NCI-H2227 (cell line): ENCODE measurements around the gene ADGRB3.
"Not testable (repeated sequence)": the region's sequence is repeated elsewhere in the genome, so short reads cannot be mapped to it uniquely, and the experiment has no call there.

Experiments used
- DNase-seq: peaks from one replicate; lab custom pipeline; 2025; ENCODE audit not compliant: unreplicated experiment; lab: John Stamatoyannopoulos, UW

Gene ADGRB3

DNA sequence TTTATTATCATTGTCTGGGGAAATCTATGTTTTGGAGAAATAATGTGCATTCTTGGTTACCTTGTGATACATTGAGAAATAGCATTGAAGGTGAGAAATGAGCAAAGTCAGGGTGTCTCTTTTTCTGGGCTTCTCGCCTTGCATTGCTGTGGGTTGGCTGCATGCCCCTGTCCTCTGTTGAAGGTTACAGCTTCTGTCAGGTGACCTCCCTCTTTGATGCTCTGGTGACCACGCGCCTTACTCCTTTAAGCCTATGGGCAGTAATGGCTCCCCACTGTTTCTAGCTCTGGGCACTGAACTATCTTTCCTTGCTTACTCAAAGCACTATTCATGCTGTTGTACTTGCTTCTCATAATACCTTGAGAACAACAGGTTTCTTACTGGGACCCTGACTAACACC lies 14.6 kb downstream of the ADGRB3 start:
- no peak for DNase-seq

DNA sequence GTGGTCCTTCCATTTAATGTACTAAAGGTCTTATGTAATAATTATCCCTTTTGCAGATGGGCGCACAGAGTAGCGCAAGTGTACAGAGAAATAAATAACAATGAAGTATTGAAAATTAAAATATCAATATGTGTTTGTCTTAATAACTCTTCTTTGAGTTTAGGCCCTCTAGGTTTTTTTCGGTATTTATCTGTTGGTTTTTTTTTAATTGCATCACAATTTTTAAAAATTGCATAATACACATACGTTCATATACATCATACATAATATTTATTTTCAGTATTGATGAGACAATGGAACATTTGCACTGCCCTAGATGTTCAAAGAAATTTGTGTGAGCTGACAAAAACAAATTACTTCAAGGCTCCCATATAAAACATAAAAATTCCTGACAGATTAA lies 15.1 kb downstream of the ADGRB3 start:
- no peak for DNase-seq

DNA sequence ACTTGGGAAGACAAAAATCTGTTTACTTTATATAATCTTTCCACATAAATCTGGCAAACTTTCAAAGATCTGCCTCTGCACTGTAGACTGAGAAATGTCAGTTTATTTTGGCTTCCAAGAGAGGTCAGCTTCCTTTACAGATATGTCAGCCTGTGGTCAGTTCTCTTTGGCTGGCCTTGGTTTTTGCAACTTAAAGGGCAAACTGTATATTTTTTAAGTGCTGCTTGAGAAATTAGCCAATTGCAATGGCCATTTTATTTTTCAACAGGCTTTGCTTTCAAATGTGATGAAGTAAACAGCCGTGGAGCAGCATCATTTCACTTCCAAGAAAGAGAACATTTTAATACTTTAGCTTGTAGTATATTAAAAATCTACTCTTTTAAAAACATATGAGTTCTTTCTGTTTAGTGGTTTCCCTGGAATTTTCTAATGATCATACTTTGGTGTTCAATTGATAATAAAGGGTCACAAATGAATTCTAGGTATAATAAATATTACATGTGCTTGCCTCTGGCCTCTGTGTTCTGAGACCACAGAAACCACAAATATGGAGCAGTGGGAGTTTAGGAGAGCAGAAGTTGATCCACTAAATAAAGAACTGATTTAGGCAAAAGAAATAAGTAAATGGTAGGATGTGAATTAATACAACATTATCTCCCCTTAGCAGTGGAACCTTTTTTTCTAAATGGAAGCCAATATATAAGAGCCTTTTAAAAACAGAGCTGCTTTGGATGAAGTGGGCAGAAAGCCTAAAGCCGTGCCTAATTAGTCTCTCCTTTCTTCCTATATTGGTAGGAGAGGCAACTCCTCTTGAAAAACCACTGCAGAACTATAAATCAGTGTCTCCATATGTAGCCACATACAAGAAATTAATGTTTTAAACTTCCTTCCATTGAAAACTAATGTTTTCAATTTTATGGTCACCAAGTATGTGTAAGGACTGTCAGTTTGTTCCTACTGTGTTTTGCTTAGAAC lies 16.2 kb downstream of the ADGRB3 start:
- DNase-seq, result no peak

DNA sequence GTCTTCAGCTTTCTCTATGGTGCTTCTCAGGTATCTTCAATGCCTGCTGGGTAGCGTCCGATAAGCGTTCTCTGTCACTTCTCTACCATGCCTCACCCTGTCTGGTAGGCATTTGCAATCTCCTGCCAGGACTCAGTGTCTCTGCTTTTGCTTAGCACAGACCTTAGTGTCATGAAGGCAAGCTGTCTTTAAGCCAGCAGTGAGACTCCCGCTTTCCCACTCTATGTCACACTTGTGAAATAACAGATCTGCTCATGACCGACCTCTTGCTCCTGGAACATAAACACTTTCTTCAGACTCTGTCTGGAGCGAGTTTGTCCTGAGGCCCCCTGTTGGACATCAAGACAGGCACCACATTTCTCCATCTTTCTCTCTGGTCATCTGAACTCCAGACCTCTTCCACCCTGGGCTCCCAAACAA lies 17.0 kb downstream of the ADGRB3 start:
- DNase-seq, result no peak

DNA sequence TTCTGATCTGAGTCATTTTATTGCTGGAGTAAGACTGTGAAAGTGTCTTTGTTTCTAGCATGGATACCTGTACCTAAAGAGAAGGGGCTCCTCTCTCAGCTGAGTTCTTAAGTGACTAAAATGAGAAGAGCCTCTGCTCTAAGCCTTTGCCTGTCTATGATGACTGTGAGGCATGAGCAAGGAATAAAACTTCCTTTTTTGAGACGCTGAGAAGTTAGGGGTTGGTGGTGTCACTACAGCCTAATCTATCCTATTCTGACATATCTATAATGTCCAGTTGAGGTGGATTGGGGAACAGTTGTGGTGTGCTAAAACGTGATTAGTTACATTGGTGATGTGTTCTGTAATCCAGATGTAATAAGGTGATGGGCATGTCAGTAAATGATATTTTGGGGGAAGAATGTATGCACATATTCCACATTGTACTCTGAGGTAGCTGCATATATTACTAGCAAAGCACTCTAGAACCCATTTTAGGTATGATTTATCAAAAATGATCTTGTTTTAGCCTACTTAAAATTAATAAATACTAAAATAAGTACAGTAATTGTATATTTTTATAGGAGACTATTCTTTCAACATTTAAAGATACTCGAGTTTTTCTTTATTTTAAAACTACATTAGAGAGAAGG lies 18.1 kb downstream of the ADGRB3 start:
- DNase-seq, result no peak

DNA sequence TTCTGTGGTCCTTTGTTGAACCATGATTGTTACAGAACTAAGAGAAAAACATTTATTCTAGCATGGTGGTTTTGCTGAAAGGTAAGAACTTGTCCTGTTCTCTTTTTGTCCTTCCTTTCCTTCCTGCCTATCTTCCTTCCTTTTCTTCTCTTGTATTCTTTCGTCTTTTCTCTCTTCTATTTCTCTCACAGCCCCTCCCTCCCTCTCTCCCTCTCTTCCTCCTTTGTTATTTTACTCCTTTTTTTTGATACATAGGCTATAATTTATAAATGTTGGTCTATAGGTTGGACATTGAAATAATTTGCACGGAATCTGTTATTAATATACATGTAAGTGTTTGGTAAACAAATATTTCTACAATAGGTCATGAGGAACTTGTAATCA lies 18.6 kb downstream of the ADGRB3 start:
- no peak for DNase-seq

DNA sequence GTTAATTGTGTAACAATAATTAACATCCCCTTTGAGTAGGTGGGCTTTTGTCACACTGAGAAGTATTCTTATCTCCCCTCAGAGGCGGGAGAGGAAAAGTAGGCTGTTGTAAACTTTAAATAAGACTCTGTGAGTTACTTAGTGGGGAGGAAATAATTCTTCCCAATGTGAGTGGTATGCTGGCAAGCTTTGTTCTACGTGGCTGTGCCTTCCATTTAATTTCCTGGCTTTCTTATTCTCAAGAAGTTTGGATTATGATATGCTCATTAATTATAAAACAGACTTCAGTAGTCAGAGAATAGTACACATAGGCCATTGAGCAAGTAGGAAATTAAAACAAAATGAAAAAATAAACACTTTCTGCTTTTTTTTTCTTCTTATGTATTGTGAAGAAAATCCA lies 19.1 kb downstream of the ADGRB3 start:
- DNase-seq, result no peak

DNA sequence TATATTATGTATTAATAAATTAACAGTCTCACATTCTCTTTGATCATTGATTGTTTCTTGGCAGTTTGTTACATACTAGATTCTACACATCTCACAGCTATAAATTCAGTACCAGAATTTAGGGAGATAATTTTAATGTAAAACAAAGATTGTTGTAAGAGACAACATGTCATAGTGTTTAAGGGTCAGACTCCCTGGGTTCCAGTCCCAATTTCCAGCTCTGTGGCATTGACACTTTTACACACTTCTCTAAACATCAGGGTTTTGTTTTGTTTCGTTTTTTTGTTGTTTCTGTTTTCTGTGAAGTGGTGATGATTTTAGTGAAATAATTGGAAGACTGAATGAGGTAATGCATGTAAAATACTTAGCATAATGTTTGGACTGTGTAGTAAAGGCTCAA lies 19.9 kb downstream of the ADGRB3 start:
- no peak for DNase-seq

DNA sequence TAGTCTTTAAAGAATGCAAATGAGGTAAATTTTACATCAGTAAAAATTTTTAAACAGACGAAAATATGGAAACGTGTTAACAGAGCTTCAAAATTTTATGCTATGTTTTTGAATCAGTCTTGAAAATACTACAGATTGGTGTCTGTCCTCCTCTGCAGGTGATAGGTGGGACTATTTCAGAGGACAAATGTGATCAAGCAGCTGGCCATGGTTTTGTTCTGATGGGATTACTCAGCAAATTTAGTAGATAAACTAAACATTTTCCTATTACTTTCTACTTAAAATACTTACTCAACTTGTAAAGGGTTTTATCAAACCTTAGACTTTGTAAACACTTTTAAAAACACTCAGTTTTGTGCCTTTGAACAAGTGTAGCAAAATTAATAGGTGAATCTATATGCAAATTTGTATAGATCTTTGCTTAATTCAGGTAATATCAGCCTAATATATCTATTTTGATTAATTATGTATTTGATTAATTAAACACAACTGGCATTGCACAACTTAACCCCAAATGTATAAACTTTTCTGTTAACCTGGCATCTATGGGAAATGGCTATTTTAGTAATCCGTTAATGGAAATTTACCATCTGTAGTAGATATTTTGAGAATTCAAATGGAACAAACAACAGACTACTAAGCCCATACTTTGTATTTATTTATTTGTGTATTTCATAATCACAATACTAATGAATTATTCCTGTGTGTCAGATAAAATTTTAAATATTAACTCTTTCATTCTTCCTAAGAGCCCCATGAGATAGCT lies 22.5 kb downstream of the ADGRB3 start:
- no peak for DNase-seq

DNA sequence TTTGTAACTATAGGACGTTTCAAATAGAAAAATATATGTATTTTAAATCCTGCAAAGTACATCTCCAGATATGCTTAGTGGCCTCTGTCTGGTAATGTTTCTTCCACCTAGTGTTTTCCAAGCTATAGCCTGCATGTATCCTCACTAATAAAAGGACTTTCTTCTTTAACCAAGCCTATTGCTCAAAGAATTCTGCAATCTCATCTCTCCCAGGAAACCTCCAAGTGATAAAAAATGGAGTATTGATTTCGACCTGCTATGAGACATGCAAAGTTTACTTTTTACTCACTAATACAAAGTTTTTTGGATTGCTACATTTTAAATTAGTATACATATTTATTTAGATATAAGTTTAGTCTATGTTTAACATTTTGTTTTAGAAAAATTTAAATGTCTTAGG lies 23.3 kb downstream of the ADGRB3 start:
- DNase-seq, result no peak

DNA sequence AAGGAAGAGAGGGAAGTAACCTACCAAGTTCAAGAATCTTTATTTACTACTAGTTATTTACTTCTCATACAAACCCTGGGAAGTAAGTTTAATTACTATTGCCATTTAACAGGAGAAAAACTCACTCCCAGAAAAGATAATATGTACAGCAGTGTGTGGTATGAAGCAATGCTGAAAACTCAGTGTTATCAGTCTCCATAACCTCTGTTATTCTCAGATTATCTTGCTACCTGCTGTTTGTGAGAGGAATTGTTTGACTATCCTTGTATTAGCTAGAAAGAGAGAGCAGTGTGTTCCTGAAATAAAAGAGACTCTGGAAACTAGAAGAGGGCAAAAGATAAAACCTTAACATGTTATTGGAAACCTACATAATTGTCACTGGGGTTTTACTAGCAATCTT lies 38.2 kb downstream of the ADGRB3 start:
- DNase-seq, result no peak

DNA sequence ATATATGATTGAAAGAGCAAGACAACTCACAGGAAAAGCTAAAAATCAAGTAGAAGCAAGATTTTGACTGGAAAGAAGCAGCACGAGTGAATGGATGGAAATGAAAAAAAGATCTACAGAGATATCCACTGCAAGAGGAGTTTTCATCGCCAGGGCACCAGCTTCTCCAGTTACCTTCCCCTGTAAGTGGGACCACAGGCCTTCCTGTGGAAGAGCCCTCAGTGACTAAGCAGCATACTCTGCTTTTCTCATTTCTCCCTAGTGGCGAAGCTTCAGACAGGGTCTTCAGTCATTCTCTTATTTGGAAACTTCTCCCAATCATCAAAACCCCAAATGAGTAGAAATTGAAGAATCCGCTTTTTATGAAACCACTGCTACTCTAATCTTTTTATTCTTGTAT lies 40.5 kb downstream of the ADGRB3 start:
- no peak for DNase-seq

DNA sequence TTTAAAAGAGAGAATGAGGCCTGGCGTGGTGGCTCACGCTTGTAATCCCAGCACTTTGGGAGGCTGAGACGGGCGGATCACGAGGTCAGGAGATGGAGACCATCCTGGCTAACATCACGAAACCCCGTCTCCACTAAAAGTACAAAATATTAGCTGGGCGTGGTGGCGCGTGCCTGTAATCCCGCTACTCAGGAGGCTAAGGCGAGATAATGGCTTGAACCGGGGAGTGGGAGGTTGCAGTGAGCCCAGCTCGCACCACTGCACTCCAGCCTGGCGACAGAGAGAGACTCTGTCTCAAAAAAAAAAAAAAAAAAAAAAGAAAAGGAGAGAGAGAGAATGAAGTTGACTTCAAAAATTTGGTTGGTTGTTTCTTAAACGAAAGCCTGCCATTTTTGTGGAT lies 41.0 kb downstream of the ADGRB3 start:
- DNase-seq, result not testable (repeated sequence)

DNA sequence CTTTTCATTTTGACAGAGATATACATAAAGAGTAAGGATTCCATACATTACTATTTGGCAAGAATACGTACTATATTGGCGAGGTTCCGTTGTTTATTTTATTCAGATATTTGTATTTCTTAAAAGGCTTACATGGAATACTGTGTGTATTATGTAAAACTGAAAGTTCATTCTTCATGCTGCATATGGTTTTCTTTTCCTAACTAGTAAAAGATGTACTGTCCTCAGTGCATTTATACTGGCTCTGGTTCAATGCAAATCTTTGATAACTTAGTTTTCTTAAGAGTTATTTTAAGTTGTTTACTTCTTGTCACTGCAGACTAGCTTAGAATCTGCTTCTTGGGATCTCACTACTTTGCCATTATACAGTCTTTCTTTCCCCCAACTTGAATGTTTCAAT lies 42.0 kb downstream of the ADGRB3 start:
- DNase-seq, result no peak

DNA sequence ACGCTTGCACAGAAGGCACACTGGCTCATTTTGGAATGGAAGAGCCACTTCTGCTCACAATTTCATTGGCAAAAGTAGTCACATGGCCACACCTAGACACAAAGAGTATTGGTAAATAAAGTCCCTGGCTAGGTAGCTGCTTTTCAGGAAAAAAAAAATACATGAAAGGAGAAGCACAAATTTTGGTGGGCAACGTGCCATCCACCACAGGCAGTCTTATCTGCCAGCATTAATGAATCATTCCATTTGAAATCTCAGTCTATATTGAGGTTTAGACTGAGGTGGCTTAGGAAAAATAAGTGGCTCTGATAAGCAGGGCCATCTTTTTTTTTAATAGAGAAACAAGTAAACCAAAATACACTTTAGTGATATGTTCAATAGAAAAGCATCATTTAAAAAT lies 44.3 kb downstream of the ADGRB3 start:
- no peak for DNase-seq

DNA sequence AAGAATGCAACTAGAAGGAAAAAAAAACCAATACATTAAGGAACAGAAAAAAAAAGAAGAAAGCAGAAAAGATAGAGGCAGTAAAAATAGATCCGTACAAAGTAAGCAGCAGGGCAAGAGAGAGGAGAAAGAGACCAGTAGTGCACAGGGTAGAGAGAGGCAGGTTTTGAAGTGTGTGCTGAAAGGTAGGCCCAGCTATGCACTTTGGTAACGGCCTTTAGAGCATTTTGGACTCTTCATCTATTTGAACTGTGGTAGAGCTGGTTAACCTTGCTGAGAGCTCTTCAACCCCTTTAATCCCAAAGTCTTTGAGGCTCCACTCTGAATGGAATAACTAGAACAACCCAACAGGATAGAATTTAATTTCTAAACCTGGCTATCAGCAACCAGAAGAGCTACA lies 45.2 kb downstream of the ADGRB3 start:
- DNase-seq, result no peak

DNA sequence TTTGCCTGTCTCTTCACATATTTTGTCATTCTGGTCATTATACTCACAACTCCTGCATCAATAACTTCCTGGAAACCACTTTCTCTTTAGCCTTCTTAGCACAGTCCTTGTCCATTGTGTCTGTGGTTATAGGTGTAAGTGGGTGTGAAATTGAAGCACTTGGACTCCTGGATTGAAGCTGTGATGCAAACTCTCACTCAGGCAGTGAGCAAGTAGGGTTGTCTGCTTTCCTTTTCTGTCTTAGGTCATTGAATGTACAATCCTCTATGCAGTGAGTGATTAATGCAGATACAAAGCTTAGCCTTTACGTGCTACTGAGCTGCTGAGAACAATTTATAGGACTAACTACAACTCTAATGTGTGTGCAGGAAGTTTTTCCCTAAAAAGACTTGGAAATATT lies 54.8 kb downstream of the ADGRB3 start:
- DNase-seq, result no peak

DNA sequence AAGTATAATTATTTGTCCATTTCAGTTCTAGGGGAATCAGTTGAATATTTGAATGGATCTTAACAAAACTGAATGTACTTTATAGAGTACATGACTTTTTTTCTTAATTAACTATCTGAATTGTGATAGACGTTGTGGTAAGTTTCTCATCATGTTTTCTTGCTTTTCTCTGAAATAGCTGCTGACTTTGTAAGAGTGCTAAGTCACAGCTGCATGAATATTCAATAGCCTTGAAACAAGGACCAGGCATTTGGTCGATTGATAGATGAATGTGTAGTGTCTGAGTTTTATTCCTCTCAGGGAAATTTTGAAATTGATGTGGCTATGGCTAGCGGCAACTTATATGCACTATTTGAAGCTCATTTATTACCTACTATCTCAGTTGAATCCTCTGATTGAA lies 56.0 kb downstream of the ADGRB3 start:
- DNase-seq, result no peak

DNA sequence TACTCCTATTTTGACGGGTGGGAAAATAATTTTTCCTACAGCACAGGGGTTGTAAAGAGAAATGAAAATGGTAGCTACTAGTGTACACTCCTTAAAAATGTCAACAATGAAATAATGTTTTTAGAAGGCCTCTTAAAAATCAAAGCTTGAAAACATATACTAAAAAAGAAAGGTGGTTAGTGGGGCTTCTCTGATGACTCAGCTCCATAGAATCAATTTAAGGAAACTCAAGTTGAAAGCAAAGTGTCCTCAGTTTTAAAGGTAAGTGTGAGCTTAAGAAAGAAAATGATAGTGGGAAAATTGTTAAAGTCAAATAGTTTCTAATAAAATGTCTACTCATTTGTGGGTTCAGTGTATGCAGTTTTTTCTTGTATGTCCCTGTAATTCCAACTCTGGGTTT lies 58.2 kb downstream of the ADGRB3 start:
- no peak for DNase-seq

DNA sequence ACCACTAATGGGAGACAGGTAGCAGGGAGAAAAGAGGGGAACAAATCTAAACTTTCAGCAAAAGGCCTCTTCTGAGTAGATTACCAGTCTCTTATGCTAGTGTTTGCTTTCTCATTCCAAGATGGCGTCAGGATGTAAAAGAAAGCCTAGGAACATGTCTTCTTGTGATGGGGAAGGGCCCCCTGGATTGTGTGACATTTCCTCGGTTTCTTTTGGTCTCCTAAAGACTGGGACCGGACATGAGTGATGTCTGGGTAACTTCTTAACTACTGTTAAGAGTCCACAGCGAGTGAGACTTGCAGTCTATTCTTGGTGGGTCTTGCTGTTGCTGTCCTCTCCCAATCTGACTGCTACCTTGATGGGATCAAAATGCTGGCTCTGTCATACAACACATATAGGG lies 60.3 kb downstream of the ADGRB3 start:
- no peak for DNase-seq

DNA sequence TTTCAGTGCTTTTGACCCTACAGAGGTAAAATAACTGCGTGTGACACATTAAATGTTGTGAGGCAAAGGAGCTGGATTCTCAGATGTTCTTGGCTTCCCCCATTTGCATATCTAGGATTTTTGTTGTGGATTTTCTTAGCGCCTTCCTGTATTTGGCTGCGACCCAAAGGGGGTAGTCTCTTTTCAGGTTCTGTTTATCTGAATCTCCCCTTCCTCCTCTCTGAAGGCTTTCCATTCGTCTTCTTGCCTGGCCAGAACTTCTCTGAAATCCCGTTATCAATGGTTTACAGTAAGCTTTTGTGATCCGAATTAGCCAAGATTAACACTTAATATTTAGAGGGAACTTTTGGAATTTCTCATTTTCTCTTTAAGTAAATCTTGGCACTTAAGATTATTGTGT lies 60.8 kb downstream of the ADGRB3 start:
- no peak for DNase-seq

DNA sequence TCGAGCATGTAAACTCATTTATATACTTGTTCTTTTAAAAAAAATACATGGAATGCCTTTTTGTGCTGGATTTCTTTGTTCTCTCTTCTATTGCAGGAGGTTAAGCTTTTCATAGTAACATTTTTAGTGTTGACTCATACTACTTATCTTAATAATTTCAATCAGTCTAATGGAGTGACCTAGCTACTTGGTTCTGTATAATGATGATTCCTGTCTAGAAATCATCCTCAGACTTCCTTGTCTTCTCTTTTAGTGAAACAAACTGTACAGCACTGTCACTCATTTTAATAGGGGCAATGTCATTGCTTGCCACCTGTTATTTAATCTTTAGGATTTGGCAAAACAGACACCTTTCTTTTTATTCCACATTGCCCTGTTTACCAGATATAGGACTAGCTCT lies 62.3 kb downstream of the ADGRB3 start:
- no peak for DNase-seq
